Measurements from ENCODE around the gene TDRD5.

DNA sequence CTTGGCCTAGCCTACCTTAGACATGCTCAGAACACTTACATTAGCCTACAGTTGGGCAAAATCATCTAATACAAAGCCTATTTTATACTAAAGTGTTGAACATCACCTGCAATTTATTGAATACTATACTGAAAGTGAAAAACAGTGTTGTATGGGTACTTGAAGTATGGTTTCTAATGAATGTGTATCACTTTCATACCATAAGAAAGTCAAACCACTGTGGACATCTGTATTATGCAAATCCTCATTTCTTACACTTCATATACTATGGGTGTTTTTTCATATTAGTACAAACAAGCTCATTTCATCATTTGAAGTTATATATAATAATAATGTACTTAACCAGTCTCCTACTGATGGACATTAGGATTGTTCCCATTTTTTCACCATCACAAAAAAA lies 41.2 kb downstream of the TDRD5 start:
- TF ChIP-seq, protein P1, sequence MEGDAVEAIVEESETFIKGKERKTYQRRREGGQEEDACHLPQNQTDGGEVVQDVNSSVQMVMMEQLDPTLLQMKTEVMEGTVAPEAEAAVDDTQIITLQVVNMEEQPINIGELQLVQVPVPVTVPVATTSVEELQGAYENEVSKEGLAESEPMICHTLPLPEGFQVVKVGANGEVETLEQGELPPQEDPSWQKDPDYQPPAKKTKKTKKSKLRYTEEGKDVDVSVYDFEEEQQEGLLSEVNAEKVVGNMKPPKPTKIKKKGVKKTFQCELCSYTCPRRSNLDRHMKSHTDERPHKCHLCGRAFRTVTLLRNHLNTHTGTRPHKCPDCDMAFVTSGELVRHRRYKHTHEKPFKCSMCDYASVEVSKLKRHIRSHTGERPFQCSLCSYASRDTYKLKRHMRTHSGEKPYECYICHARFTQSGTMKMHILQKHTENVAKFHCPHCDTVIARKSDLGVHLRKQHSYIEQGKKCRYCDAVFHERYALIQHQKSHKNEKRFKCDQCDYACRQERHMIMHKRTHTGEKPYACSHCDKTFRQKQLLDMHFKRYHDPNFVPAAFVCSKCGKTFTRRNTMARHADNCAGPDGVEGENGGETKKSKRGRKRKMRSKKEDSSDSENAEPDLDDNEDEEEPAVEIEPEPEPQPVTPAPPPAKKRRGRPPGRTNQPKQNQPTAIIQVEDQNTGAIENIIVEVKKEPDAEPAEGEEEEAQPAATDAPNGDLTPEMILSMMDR (IDR thresholded peaks at IDR 0.05; ENCODE audit: borderline replicate concordance, extremely low read depth, low read length, poor library complexity, severe bottlenecking): no peak
- no peak for TF ChIP-seq EZH2 (IDR thresholded peaks at IDR 0.05; ENCODE audit: borderline replicate concordance, low read depth, low read length, severe bottlenecking)
